HepG2 (cell line): ENCODE results near the gene WDR48. TPM values are rescaled to one million over a fixed set of nuclear protein-coding genes. Genes with fewer than 3 reads are reported as not detected.

Experiments
- CSRNP1 ChIP-seq: sonication (generic); formaldehyde crosslinking; IDR thresholded peaks from 2 replicates; pipeline ENCODE4 v1.8.1; 2023; ENCODE audit warnings: mild to moderate bottlenecking, missing genetic modification reagents
- FLYWCH1 ChIP-seq: sonication (generic); formaldehyde crosslinking; IDR thresholded peaks from 2 replicates; pipeline ENCODE4 v1.8.1; 2023; ENCODE audit warnings: mild to moderate bottlenecking, missing genetic modification reagents
- GABPB1 ChIP-seq: IDR thresholded peaks from 2 replicates; pipeline ENCODE4 v1.6.1; 2016; ENCODE audit warnings: mild to moderate bottlenecking, missing genetic modification reagents, moderate library complexity, missing compliant biosample characterization
- KDM6A ChIP-seq: IDR thresholded peaks from 2 replicates; pipeline ENCODE4 v1.6.1; 2016; ENCODE audit warnings: low read depth
- NKX3-1 ChIP-seq: sonication (generic); formaldehyde crosslinking; IDR thresholded peaks from 2 replicates; pipeline ENCODE4 v1.5.0; 2020; ENCODE audit warnings: missing genetic modification reagents
- RFX1 ChIP-seq: fragments of 450-650 bp; IDR thresholded peaks from 2 replicates; pipeline ENCODE4 v1.6.1; 2017
- SATB2 ChIP-seq: sonication (generic); formaldehyde crosslinking; IDR thresholded peaks from 2 replicates; pipeline ENCODE4 v1.5.0; 2020; ENCODE audit warnings: missing genetic modification reagents
- SOX13 ChIP-seq, 3 experiments: fragments of 450-650 bp in 1 of 3; sonication (generic) in 1 of 3; formaldehyde crosslinking in 1 of 3; IDR thresholded peaks in 2 of 3; conservative IDR thresholded peaks in 1 of 3; 2 replicates each; pipeline versions ENCODE4 v1.5.0 to v1.6.1; 2016 to 2020; ENCODE audit warnings: antibody characterized with exemption in 1 of 3, mild to moderate bottlenecking in 1 of 3, missing compliant biosample characterization in 1 of 3, missing genetic modification reagents in 1 of 3, moderate library complexity in 1 of 3
- SP5 ChIP-seq: IDR thresholded peaks from 2 replicates; pipeline ENCODE4 v1.6.1; 2016; ENCODE audit warnings: low read depth, borderline replicate concordance
- SRF ChIP-seq: IDR thresholded peaks from 2 replicates; pipeline ENCODE4 v1.6.1; 2011; ENCODE audit warnings: mild to moderate bottlenecking, low read depth, low read length, moderate library complexity
- SRSF4 ChIP-seq: fragments of 200-400 bp; formaldehyde crosslinking; IDR thresholded peaks from one replicate; pipeline ENCODE4 v1.6.1; 2018; ENCODE audit warnings: mild to moderate bottlenecking, low read depth, low read length, moderate library complexity; ENCODE audit not compliant: poor library complexity, severe bottlenecking
- ZBTB10 ChIP-seq: sonication (generic); formaldehyde crosslinking; IDR thresholded peaks from 2 replicates; pipeline ENCODE4 v1.4.0; 2020; ENCODE audit warnings: missing genetic modification reagents, borderline replicate concordance
- ZBTB20 ChIP-seq: sonication (generic); formaldehyde crosslinking; IDR thresholded peaks from 2 replicates; pipeline ENCODE4 v1.8.1; 2023; ENCODE audit warnings: missing genetic modification reagents, low read depth, mild to moderate bottlenecking, borderline replicate concordance
- ZNF256 ChIP-seq: sonication (generic); formaldehyde crosslinking; conservative IDR thresholded peaks from 2 replicates; pipeline ENCODE4 v1.4.0; 2020; ENCODE audit warnings: missing genetic modification reagents
- ZNF354B ChIP-seq: sonication (generic); formaldehyde crosslinking; IDR thresholded peaks from 2 replicates; pipeline ENCODE4 v1.8.0; 2022; ENCODE audit warnings: mild to moderate bottlenecking, missing genetic modification reagents
- ZNF556 ChIP-seq: sonication (generic); formaldehyde crosslinking; IDR thresholded peaks from 2 replicates; pipeline ENCODE4 v1.4.0; 2020; ENCODE audit warnings: mild to moderate bottlenecking, missing genetic modification reagents, borderline replicate concordance
- ZNF660 ChIP-seq: sonication (generic); formaldehyde crosslinking; IDR thresholded peaks from 2 replicates; pipeline ENCODE4 v1.5.1; 2020; ENCODE audit warnings: mild to moderate bottlenecking, low read depth, missing genetic modification reagents, borderline replicate concordance
- polyA plus RNA-seq, 8 experiments: library from polyadenylated mRNA; depleted of rRNA in 3 of 8; stranded (reverse) in 7 of 8; unstranded in 1 of 8; fragments of >200 nt; fragmentation: Illumina TruSeq in 4 of 8; extraction: Trizol in 4 of 8; gene quantifications; 2 replicates each; pipeline versions ENCODE4 v1.2.1 to v1.2.3, GENCODE V29; 2011 to 2016; ENCODE audit warnings: low read depth in 4 of 8, missing spikeins in 1 of 8, mixed read lengths in 1 of 8; ENCODE audit not compliant: insufficient read depth in 1 of 8
- total RNA-seq, 5 experiments: library from RNA; depleted of rRNA; stranded (reverse); fragments of >200 nt; fragmentation: Illumina TruSeq; extraction: Trizol; gene quantifications; 2 replicates each; pipeline ENCODE4 v1.2.3, GENCODE V29; 2016; ENCODE audit warnings: low read depth in 1 of 5
- TF ChIP-seq, protein P1 (sequence below): sonication (generic); formaldehyde crosslinking; IDR thresholded peaks from 2 replicates; pipeline ENCODE4 v1.4.0; 2020; ENCODE audit warnings: mild to moderate bottlenecking, missing genetic modification reagents
- TF ChIP-seq, protein P2 (sequence below): sonication (generic); formaldehyde crosslinking; IDR thresholded peaks from 2 replicates; pipeline ENCODE4 v1.9.0; 2021; ENCODE audit warnings: missing genetic modification reagents, borderline replicate concordance

WDR48 gene
- total and polyA plus RNA-seq, 2 of the 13 experiments (the other 11 are each of a cell fraction or from before 2014, with no cell fraction given): 29.2 to 31.2 TPM

DNA sequence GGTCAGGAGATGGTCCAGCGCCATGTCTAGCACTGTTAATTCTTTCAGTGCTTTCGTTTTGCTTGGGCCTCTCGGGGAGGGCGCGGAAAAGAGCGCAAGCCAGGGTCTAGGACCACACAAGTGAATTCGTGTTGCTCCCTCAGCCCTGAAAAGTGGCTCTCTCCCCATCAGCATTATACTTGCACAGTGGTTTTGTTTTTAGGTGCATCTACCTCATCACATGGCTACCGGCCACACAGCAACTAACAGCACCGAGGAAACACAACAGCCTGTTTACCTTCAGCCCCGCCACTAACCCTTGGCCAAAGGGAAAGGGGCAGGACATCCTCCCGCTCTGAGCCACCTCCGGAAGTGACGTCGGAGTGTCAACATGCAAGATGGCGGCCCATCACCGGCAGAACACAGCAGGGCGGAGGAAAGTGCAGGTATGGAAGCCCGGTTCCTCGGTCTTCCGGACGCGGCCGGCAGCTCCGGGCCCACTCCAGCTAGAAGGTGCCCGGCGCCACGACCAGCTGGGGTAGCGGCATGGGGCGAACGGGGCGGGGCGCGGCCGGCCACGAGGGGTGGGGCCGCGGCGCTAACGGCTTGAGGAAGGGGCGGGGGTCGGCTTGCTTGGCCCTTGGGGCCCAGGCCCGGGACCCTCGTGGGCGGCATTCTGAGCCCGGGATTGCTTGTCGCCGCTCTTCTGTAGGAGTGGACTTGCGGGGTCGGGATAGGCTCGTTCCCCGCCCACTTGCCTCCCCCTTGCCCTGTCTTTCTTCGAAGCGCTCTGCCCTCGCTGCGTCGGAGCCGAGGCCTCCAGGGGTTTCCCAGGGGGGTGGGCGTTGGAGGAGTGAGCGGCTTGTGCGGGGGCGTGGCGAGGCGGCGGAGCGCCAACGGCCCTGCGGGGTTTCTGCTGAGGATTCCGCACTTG lies at the start of gene WDR48, which contains the start of gene SCN11A (continued):
- TF ChIP-seq, protein P1, sequence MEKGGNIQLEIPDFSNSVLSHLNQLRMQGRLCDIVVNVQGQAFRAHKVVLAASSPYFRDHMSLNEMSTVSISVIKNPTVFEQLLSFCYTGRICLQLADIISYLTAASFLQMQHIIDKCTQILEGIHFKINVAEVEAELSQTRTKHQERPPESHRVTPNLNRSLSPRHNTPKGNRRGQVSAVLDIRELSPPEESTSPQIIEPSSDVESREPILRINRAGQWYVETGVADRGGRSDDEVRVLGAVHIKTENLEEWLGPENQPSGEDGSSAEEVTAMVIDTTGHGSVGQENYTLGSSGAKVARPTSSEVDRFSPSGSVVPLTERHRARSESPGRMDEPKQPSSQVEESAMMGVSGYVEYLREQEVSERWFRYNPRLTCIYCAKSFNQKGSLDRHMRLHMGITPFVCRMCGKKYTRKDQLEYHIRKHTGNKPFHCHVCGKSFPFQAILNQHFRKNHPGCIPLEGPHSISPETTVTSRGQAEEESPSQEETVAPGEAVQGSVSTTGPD (CRISPR knock-in tag): no peak
- peak; percentile 4; the same call in 1 of the 2 replicates for TF ChIP-seq ZNF256 (CRISPR knock-in tag)
- peak; percentile 69 for TF ChIP-seq NKX3-1
- TF ChIP-seq KDM6A (CRISPR knock-in tag): no peak
- TF ChIP-seq SATB2 (CRISPR knock-in tag): no peak
- no peak for TF ChIP-seq ZNF556 (CRISPR knock-in tag)
- peak; percentile 50 for TF ChIP-seq SP5
- no peak for TF ChIP-seq SRSF4
- no peak for TF ChIP-seq ZNF660
- no peak for TF ChIP-seq CSRNP1 (CRISPR knock-in tag)
- no peak for TF ChIP-seq RFX1
- TF ChIP-seq ZBTB10 (CRISPR knock-in tag): no peak
- TF ChIP-seq, protein P2, sequence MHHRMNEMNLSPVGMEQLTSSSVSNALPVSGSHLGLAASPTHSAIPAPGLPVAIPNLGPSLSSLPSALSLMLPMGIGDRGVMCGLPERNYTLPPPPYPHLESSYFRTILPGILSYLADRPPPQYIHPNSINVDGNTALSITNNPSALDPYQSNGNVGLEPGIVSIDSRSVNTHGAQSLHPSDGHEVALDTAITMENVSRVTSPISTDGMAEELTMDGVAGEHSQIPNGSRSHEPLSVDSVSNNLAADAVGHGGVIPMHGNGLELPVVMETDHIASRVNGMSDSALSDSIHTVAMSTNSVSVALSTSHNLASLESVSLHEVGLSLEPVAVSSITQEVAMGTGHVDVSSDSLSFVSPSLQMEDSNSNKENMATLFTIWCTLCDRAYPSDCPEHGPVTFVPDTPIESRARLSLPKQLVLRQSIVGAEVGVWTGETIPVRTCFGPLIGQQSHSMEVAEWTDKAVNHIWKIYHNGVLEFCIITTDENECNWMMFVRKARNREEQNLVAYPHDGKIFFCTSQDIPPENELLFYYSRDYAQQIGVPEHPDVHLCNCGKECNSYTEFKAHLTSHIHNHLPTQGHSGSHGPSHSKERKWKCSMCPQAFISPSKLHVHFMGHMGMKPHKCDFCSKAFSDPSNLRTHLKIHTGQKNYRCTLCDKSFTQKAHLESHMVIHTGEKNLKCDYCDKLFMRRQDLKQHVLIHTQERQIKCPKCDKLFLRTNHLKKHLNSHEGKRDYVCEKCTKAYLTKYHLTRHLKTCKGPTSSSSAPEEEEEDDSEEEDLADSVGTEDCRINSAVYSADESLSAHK (CRISPR knock-in tag): no peak
- peak; percentile 83; the same call in 1 of the 2 replicates for TF ChIP-seq FLYWCH1 (CRISPR knock-in tag)
- TF ChIP-seq SOX13 (IDR thresholded peaks at IDR 0.05): no peak
- TF ChIP-seq SOX13 (CRISPR knock-in tag; conservative IDR thresholded peaks at IDR 0.05 in 1 of 2, IDR thresholded peaks at IDR 0.05 in 1 of 2): 0 out of 4 replicates have a peak, but pooled peaks of 1 of the 2 experiments have one; percentile 33
- peak; percentile 85; the same call in 1 of the 2 replicates for TF ChIP-seq ZBTB20 (CRISPR knock-in tag)
- no peak for TF ChIP-seq SRF
- no peak for TF ChIP-seq ZNF354B
- TF ChIP-seq GABPB1 (CRISPR knock-in tag): peak; percentile 99
